ENCODE measurements around the gene SRSF5.

GRCh38 chr14:69752773-69753172 is 14.2 kb upstream of the SRSF5 start:
- TF ChIP-seq CTCF (IDR thresholded peaks at IDR 0.05; ENCODE audit: extremely low read depth in 1 of 2, insufficient read depth in 1 of 2, low read depth in 1 of 2, low read length in 2 of 2) (no peak), POLR2AphosphoS5 (IDR thresholded peaks at IDR 0.05; ENCODE audit: insufficient read depth, low read depth, low read length) (no peak), FOS (IDR thresholded peaks at IDR 0.05; ENCODE audit: borderline replicate concordance, insufficient read depth, low read length) (no peak), MAX (IDR thresholded peaks at IDR 0.05; ENCODE audit: insufficient read depth, insufficient read length) (no peak), POLR2A (IDR thresholded peaks at IDR 0.05; ENCODE audit: low read depth, low read length) (no peak), EZH2 (IDR thresholded peaks at IDR 0.05; ENCODE audit: borderline replicate concordance, low read depth, low read length, severe bottlenecking) (no peak), JUN (IDR thresholded peaks at IDR 0.05; ENCODE audit: borderline replicate concordance, insufficient read depth, insufficient read length, low read depth) (no peak), MYC (IDR thresholded peaks at IDR 0.05; ENCODE audit: low read depth, low read length) (no peak), GATA2 (IDR thresholded peaks at IDR 0.05; ENCODE audit: insufficient read depth, insufficient read length, low read depth, low read length) (no peak)

All from endothelial cell of umbilical vein (primary cell).